ENCODE data around the gene CISD1. TPM values are rescaled to one million over a fixed set of nuclear protein-coding genes. Genes with fewer than 3 reads are reported as not detected.
"Not testable (repeated sequence)": the region's sequence is repeated elsewhere in the genome, so short reads cannot be mapped to it uniquely, and the experiment has no call there.

CISD1 gene
- total and polyA plus RNA-seq, 10 of the 15 experiments (the other 5 are each of a cell fraction or from before 2014, with no cell fraction given) = 23.0 to 162 (median 58.5) TPM

- BruUV-seq (replicated peaks); H3K27me3 ChIP-seq (replicated peaks in 1 of 2; ENCODE audit: control insufficient read depth in 2 of 2, insufficient read depth in 2 of 2, low read length in 1 of 2); SMC1A ChIA-PET (ENCODE audit: uncharacterized antibody, unreplicated experiment); H2AFZ ChIP-seq (ENCODE audit: control insufficient read depth, low read depth, low read length); ATAC-seq; DNase-seq (ENCODE audit: low read depth, low spot score); H3K79me2 ChIP-seq (ENCODE audit: control insufficient read depth, insufficient read depth, low read length); H3K36me3 ChIP-seq (ENCODE audit: control insufficient read depth in 2 of 2, insufficient read depth in 2 of 2, low read length in 1 of 2); in situ Hi-C loops (cut with MboI); RAD21 ChIA-PET (ENCODE audit: unreplicated experiment); POLR2A ChIA-PET; H3K27ac ChIP-seq (ENCODE audit: control insufficient read depth, insufficient read depth); H3K4me1 ChIP-seq (ENCODE audit: control insufficient read depth, insufficient read depth, low read length); H3K4me3 ChIP-seq; intact Hi-C loops (cut with micrococcal nuclease; ENCODE audit: unreplicated experiment); H3K9ac ChIP-seq (ENCODE audit: control insufficient read depth, insufficient read depth, low read length); H3K9me3 ChIP-seq (replicated peaks; ENCODE audit: control insufficient read depth, insufficient read depth, low read length); FAIRE-seq; CTCF ChIA-PET; H4K20me1 ChIP-seq (ENCODE audit: control insufficient read depth, insufficient read depth); H3K4me2 ChIP-seq (ENCODE audit: control insufficient read depth, insufficient read depth): not testable (repeated sequence)
- 100% methylated on average over 3 of the region's 3 CpGs for WGBS (ENCODE audit: insufficient coverage, insufficient replicate concordance, low lambda C conversion rate, missing lambda C conversion rate)
Measured at GRCh38 chr10:58244666-58245065, 24.3 kb upstream of the CISD1 start.

GRCh38 chr10:58253184-58253583, 15.8 kb upstream of the CISD1 start:
- SMC1A ChIA-PET (ENCODE audit: uncharacterized antibody, unreplicated experiment) = interaction anchor here (1.0 to 1.1 kb wide), 3 partner anchors 48 to 76 kb away, joined by 3 to 5 read pairs (median 4); no protein-coding TSS in a partner anchor
- no peaks in the 10 kb centered on the region for H4K20me1 ChIP-seq (ENCODE audit: control insufficient read depth, insufficient read depth)
- RAD21 ChIA-PET (ENCODE audit: unreplicated experiment) = no interaction called here
- FAIRE-seq (no peak), DNase-seq (ENCODE audit: low read depth, low spot score) (no peak), ATAC-seq (no peak)
- no TSS peak for BruUV-seq (replicated peaks)
- CTCF ChIA-PET = no interaction called here
- no peak overlapping the region for H3K9ac ChIP-seq (ENCODE audit: control insufficient read depth, insufficient read depth, low read length)
- H3K27me3 ChIP-seq (replicated peaks in 1 of 2; ENCODE audit: control insufficient read depth in 2 of 2, insufficient read depth in 2 of 2, low read length in 1 of 2) = no peaks in the 10 kb centered on the region
- peaks cover 0 to 7% of the 10 kb centered on the region in 2 experiments; a peak in 1 of 4 replicates for H3K36me3 ChIP-seq (ENCODE audit: control insufficient read depth in 2 of 2, insufficient read depth in 2 of 2, low read length in 1 of 2)
- no peak overlapping the region for H3K4me2 ChIP-seq (ENCODE audit: control insufficient read depth, insufficient read depth)
- no peak overlapping the region for H3K27ac ChIP-seq (ENCODE audit: control insufficient read depth, insufficient read depth)
- POLR2A ChIA-PET = no interaction called here
- peaks cover 2% of the 10 kb centered on the region for H3K79me2 ChIP-seq (ENCODE audit: control insufficient read depth, insufficient read depth, low read length)
- 0 out of 2 replicates have a peak, but pooled peaks cover 3% of the 10 kb centered on the region for H3K4me1 ChIP-seq (ENCODE audit: control insufficient read depth, insufficient read depth, low read length)
- no peak overlapping the region for H2AFZ ChIP-seq (ENCODE audit: control insufficient read depth, low read depth, low read length)
- 100% methylated on average over 4 of the region's 4 CpGs for WGBS (ENCODE audit: insufficient coverage, insufficient replicate concordance, low lambda C conversion rate, missing lambda C conversion rate)
- H3K9me3 ChIP-seq (replicated peaks; ENCODE audit: control insufficient read depth, insufficient read depth, low read length) = peaks cover 15% of the 10 kb centered on the region; the same call in 2 of the 3 replicates
- in situ Hi-C loops (cut with MboI) = no loop called here
- no peak overlapping the region for H3K4me3 ChIP-seq
- intact Hi-C loops (cut with micrococcal nuclease; ENCODE audit: unreplicated experiment) = no loop called here
- TF ChIP-seq EED (IDR thresholded peaks at IDR 0.05; ENCODE audit: low read depth) (no peak), EGR1 (IDR thresholded peaks at IDR 0.05; ENCODE audit: borderline replicate concordance in 1 of 2, low read depth in 2 of 2, low read length in 2 of 2) (no peak), RELA (IDR thresholded peaks at IDR 0.05; ENCODE audit: borderline replicate concordance, partially characterized antibody) (no peak), SKIL (IDR thresholded peaks at IDR 0.05; ENCODE audit: low read depth, poor library complexity, severe bottlenecking) (no peak), YBX1 (IDR thresholded peaks at IDR 0.05) (no peak)
- TF ChIP-seq, protein P1, sequence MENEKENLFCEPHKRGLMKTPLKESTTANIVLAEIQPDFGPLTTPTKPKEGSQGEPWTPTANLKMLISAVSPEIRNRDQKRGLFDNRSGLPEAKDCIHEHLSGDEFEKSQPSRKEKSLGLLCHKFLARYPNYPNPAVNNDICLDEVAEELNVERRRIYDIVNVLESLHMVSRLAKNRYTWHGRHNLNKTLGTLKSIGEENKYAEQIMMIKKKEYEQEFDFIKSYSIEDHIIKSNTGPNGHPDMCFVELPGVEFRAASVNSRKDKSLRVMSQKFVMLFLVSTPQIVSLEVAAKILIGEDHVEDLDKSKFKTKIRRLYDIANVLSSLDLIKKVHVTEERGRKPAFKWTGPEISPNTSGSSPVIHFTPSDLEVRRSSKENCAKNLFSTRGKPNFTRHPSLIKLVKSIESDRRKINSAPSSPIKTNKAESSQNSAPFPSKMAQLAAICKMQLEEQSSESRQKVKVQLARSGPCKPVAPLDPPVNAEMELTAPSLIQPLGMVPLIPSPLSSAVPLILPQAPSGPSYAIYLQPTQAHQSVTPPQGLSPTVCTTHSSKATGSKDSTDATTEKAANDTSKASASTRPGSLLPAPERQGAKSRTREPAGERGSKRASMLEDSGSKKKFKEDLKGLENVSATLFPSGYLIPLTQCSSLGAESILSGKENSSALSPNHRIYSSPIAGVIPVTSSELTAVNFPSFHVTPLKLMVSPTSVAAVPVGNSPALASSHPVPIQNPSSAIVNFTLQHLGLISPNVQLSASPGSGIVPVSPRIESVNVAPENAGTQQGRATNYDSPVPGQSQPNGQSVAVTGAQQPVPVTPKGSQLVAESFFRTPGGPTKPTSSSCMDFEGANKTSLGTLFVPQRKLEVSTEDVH (IDR thresholded peaks at IDR 0.05; ENCODE audit: low read depth, partially characterized antibody) = no peak
- TF ChIP-seq, protein P2, sequence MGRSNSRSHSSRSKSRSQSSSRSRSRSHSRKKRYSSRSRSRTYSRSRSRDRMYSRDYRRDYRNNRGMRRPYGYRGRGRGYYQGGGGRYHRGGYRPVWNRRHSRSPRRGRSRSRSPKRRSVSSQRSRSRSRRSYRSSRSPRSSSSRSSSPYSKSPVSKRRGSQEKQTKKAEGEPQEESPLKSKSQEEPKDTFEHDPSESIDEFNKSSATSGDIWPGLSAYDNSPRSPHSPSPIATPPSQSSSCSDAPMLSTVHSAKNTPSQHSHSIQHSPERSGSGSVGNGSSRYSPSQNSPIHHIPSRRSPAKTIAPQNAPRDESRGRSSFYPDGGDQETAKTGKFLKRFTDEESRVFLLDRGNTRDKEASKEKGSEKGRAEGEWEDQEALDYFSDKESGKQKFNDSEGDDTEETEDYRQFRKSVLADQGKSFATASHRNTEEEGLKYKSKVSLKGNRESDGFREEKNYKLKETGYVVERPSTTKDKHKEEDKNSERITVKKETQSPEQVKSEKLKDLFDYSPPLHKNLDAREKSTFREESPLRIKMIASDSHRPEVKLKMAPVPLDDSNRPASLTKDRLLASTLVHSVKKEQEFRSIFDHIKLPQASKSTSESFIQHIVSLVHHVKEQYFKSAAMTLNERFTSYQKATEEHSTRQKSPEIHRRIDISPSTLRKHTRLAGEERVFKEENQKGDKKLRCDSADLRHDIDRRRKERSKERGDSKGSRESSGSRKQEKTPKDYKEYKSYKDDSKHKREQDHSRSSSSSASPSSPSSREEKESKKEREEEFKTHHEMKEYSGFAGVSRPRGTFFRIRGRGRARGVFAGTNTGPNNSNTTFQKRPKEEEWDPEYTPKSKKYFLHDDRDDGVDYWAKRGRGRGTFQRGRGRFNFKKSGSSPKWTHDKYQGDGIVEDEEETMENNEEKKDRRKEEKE (IDR thresholded peaks at IDR 0.05) = no peak

All from GM12878 (cell line).